Measurements from ENCODE around the gene MTREX. TPM values are rescaled to one million over a fixed set of nuclear protein-coding genes. Genes with fewer than 3 reads are reported as not detected.
A peak's percentile ranks its signal among the peaks of the same experiment; 100 is the strongest.

Gene MTREX
- total and polyA plus RNA-seq, 2 experiments from 2014 or later = 19.0 to 66.0 TPM

- H3K27me3 ChIP-seq = no peaks in the 10 kb centered on the region
- TF ChIP-seq EZH2 (IDR thresholded peaks at IDR 0.05; ENCODE audit: borderline replicate concordance) (no peak), EZH2phosphoT487 (IDR thresholded peaks at IDR 0.05; ENCODE audit: low read depth, severe bottlenecking, unreplicated experiment) (no peak)
- TF ChIP-seq, protein P1, sequence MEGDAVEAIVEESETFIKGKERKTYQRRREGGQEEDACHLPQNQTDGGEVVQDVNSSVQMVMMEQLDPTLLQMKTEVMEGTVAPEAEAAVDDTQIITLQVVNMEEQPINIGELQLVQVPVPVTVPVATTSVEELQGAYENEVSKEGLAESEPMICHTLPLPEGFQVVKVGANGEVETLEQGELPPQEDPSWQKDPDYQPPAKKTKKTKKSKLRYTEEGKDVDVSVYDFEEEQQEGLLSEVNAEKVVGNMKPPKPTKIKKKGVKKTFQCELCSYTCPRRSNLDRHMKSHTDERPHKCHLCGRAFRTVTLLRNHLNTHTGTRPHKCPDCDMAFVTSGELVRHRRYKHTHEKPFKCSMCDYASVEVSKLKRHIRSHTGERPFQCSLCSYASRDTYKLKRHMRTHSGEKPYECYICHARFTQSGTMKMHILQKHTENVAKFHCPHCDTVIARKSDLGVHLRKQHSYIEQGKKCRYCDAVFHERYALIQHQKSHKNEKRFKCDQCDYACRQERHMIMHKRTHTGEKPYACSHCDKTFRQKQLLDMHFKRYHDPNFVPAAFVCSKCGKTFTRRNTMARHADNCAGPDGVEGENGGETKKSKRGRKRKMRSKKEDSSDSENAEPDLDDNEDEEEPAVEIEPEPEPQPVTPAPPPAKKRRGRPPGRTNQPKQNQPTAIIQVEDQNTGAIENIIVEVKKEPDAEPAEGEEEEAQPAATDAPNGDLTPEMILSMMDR (IDR thresholded peaks at IDR 0.05; ENCODE audit: poor library complexity) = no peak
- peaks cover 7% of the 10 kb centered on the region for H3K36me3 ChIP-seq (replicated peaks; ENCODE audit: insufficient read depth, low read depth)
- H3K4me3 ChIP-seq = no peak overlapping the region
- peaks cover 3% of the 10 kb centered on the region for H3K9me3 ChIP-seq (ENCODE audit: low read depth)
- H3K27ac ChIP-seq = no peak overlapping the region
- H3K79me2 ChIP-seq = peaks cover 11% of the 10 kb centered on the region
- 100% methylated on average over 1 of the region's 1 CpG for WGBS (ENCODE audit: low lambda C conversion rate, missing lambda C conversion rate)
- DNase-seq (ENCODE audit: low spot score) = no peak
- H4K20me1 ChIP-seq (ENCODE audit: insufficient read depth, poor library complexity, severe bottlenecking) = no peaks in the 10 kb centered on the region
- H3K4me2 ChIP-seq = no peak overlapping the region
- H3K9me2 ChIP-seq (replicated peaks; ENCODE audit: insufficient read depth) = no peaks in the 10 kb centered on the region
- H3K4me1 ChIP-seq (ENCODE audit: insufficient read depth) = peaks cover 10% of the 10 kb centered on the region
- no peak overlapping the region for H2AFZ ChIP-seq
Measured at GRCh38 chr5:55386356-55386755, 78.6 kb downstream of the MTREX start.

- no peak overlapping the region for H3K4me2 ChIP-seq
- no peaks in the 10 kb centered on the region for H3K9me2 ChIP-seq (replicated peaks; ENCODE audit: insufficient read depth)
- H3K4me1 ChIP-seq (ENCODE audit: insufficient read depth) = peaks cover 19% of the 10 kb centered on the region
- no peaks in the 10 kb centered on the region for H3K27me3 ChIP-seq
- H3K36me3 ChIP-seq (replicated peaks; ENCODE audit: insufficient read depth, low read depth) = peaks cover 11% of the 10 kb centered on the region
- H2AFZ ChIP-seq = no peak overlapping the region
- H3K79me2 ChIP-seq = peaks cover 10% of the 10 kb centered on the region
- no peak overlapping the region for H3K27ac ChIP-seq
- peaks cover 3% of the 10 kb centered on the region for H3K9me3 ChIP-seq (ENCODE audit: low read depth)
- 84% methylated on average over 2 of the region's 2 CpGs for WGBS (ENCODE audit: low lambda C conversion rate, missing lambda C conversion rate)
- TF ChIP-seq, protein P1 (IDR thresholded peaks at IDR 0.05; ENCODE audit: poor library complexity) = no peak
- TF ChIP-seq EZH2phosphoT487 (IDR thresholded peaks at IDR 0.05; ENCODE audit: low read depth, severe bottlenecking, unreplicated experiment) (no peak), EZH2 (IDR thresholded peaks at IDR 0.05; ENCODE audit: borderline replicate concordance) (no peak)
- no peak overlapping the region for H3K4me3 ChIP-seq
- H4K20me1 ChIP-seq (ENCODE audit: insufficient read depth, poor library complexity, severe bottlenecking) = no peaks in the 10 kb centered on the region
- no peak for DNase-seq (ENCODE audit: low spot score)
Measured at GRCh38 chr5:55387865-55388264, 80.1 kb downstream of the MTREX start.

DNA sequence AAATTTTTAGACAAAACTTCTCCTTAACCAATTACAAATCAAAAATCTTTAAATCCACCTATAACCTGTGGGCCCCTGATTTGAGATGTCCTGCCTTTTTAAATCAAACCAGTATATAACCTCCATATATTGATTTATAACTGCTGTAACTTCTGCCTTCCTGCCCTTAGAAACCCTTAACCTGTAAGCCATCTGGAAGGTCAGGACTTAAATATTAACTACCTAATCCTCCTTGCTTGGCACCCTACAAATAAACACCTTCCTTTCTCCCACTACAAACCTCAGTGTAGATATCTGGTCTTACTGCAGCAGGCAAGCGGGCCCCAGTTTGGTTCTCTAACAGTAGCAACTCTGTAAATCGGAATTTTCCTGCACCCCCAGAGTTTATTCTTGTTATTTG lies 83.9 kb downstream of the MTREX start:
- no peaks in the 10 kb centered on the region for H3K9me2 ChIP-seq (replicated peaks; ENCODE audit: insufficient read depth)
- peaks cover 4% of the 10 kb centered on the region for H3K79me2 ChIP-seq
- H2AFZ ChIP-seq = no peak overlapping the region
- no peaks in the 10 kb centered on the region for H3K9me3 ChIP-seq (ENCODE audit: low read depth)
- H4K20me1 ChIP-seq (ENCODE audit: insufficient read depth, poor library complexity, severe bottlenecking) = no peaks in the 10 kb centered on the region
- DNase-seq (ENCODE audit: low spot score) = no peak
- peak overlapping the region; percentile 15 for H3K4me2 ChIP-seq
- H3K27me3 ChIP-seq = no peaks in the 10 kb centered on the region
- peaks cover 5% of the 10 kb centered on the region for H3K36me3 ChIP-seq (replicated peaks; ENCODE audit: insufficient read depth, low read depth)
- 65% methylated on average over 2 of the region's 2 CpGs for WGBS (ENCODE audit: low lambda C conversion rate, missing lambda C conversion rate)
- H3K27ac ChIP-seq = peak overlapping the region; percentile 88
- no peak overlapping the region for H3K4me3 ChIP-seq
- TF ChIP-seq, protein P1 (IDR thresholded peaks at IDR 0.05; ENCODE audit: poor library complexity) = no peak
- TF ChIP-seq EZH2phosphoT487 (IDR thresholded peaks at IDR 0.05; ENCODE audit: low read depth, severe bottlenecking, unreplicated experiment) (no peak), EZH2 (IDR thresholded peaks at IDR 0.05; ENCODE audit: borderline replicate concordance) (no peak)
- H3K4me1 ChIP-seq (ENCODE audit: insufficient read depth) = peaks cover 19% of the 10 kb centered on the region

GRCh38 chr5:55392669-55393068 lies 84.9 kb downstream of the MTREX start:
- TF ChIP-seq, protein P1 (IDR thresholded peaks at IDR 0.05; ENCODE audit: poor library complexity) = no peak
- TF ChIP-seq EZH2phosphoT487 (IDR thresholded peaks at IDR 0.05; ENCODE audit: low read depth, severe bottlenecking, unreplicated experiment) (no peak), EZH2 (IDR thresholded peaks at IDR 0.05; ENCODE audit: borderline replicate concordance) (no peak)
- Histone ChIP-seq H3K79me2 (peaks cover 4% of the 10 kb centered on the region), H3K9me2 (replicated peaks; ENCODE audit: insufficient read depth) (no peaks in the 10 kb centered on the region), H3K9me3 (ENCODE audit: low read depth) (no peaks in the 10 kb centered on the region), H2AFZ (no peak overlapping the region), H3K4me3 (no peak overlapping the region), H3K36me3 (replicated peaks; ENCODE audit: insufficient read depth, low read depth) (peaks cover 5% of the 10 kb centered on the region), H3K27ac (no peak overlapping the region), H4K20me1 (ENCODE audit: insufficient read depth, poor library complexity, severe bottlenecking) (no peaks in the 10 kb centered on the region), H3K4me1 (ENCODE audit: insufficient read depth) (peaks cover 19% of the 10 kb centered on the region), H3K27me3 (no peaks in the 10 kb centered on the region), H3K4me2 (no peak overlapping the region)
- DNase-seq (ENCODE audit: low spot score) = no peak
- WGBS (ENCODE audit: low lambda C conversion rate, missing lambda C conversion rate) = 100% methylated on average over 1 of the region's 1 CpG

All from hepatocyte (in vitro differentiated cells).